NOMO-1 (cell line): ENCODE results near the gene ACTR6.
A peak's percentile ranks its signal among the peaks of the same experiment; 100 is the strongest.
"Not testable (repeated sequence)": the region's sequence is repeated elsewhere in the genome, so short reads cannot be mapped to it uniquely, and the experiment has no call there.

Experiments used
- DNase-seq, 2 experiments: peaks; one replicate each; lab custom pipeline; 2025; ENCODE audit not compliant: unreplicated experiment in 2 of 2; lab: John Stamatoyannopoulos, UW

Gene ACTR6

GRCh38 chr12:100219328-100220109, 18.9 kb downstream of the ACTR6 start:
- no peak for DNase-seq

- no peak for DNase-seq
These were observed 20.9 kb downstream of the ACTR6 start for GRCh38 chr12:100221523-100221922.

- DNase-seq: not testable (repeated sequence)
These were observed 21.6 kb downstream of the ACTR6 start for GRCh38 chr12:100222173-100222572.

- no peak for DNase-seq
These were observed 24.9 kb downstream of the ACTR6 start for GRCh38 chr12:100225491-100225890.

- no peak for DNase-seq
These were observed 28.5 kb downstream of the ACTR6 start for GRCh38 chr12:100229036-100229635.

GRCh38 chr12:100229876-100230275, 29.3 kb downstream of the ACTR6 start:
- peak; percentile 24 to 41 for DNase-seq

- not testable (repeated sequence) for DNase-seq
These were observed 31.3 kb downstream of the ACTR6 start for GRCh38 chr12:100231873-100232272.

GRCh38 chr12:100234166-100234565, 33.6 kb downstream of the ACTR6 start:
- no peak for DNase-seq

- DNase-seq: peak in 1 of 2 experiments; percentile 22
These were observed 34.1 kb downstream of the ACTR6 start for GRCh38 chr12:100234591-100235304.

- no peak for DNase-seq
These were observed 38.2 kb downstream of the ACTR6 start for GRCh38 chr12:100238801-100239200.

GRCh38 chr12:100239589-100239988, 39.0 kb downstream of the ACTR6 start:
- DNase-seq: no peak

- no peak for DNase-seq
These were observed 42.5 kb downstream of the ACTR6 start for GRCh38 chr12:100243137-100243536.

GRCh38 chr12:100247765-100248164, 47.1 kb downstream of the ACTR6 start:
- no peak for DNase-seq

GRCh38 chr12:100248886-100249285, 48.3 kb downstream of the ACTR6 start:
- no peak for DNase-seq

GRCh38 chr12:100249941-100250340, 49.3 kb downstream of the ACTR6 start:
- DNase-seq: no peak

GRCh38 chr12:100251917-100252316, 51.3 kb downstream of the ACTR6 start:
- DNase-seq: no peak

GRCh38 chr12:100253437-100253836, 52.8 kb downstream of the ACTR6 start:
- DNase-seq: no peak

GRCh38 chr12:100254876-100255275, 54.3 kb downstream of the ACTR6 start:
- DNase-seq: no peak

- DNase-seq: no peak
These were observed 57.5 kb downstream of the ACTR6 start for GRCh38 chr12:100258127-100258526.

- DNase-seq: no peak
These were observed 62.5 kb downstream of the ACTR6 start for GRCh38 chr12:100263131-100263530.

GRCh38 chr12:100265107-100265506, 64.5 kb downstream of the ACTR6 start:
- not testable (repeated sequence) for DNase-seq
